Motor neuron (in vitro differentiated cells): ENCODE data around the gene SEC14L2. TPM values are rescaled to one million over a fixed set of nuclear protein-coding genes. Genes with fewer than 3 reads are reported as not detected.

Experiments used
- ATAC-seq, 8 experiments: fragments of 200-7000 bp; cut with Tn5 transposase; replicated peaks in 6 of 8; 2 replicates each; pipeline ENCODE4 v1.8.0; 2021; ENCODE audit warnings: mild to moderate bottlenecking in 8 of 8, moderate library complexity in 8 of 8
- H3K27ac ChIP-seq, 2 donors: fragments of 250-450 bp; sonication (Bioruptor Pico); 2 replicates each; pipeline ENCODE4 v1.9.0; 2021; ENCODE audit warnings: antibody characterized with exemption in 2 of 2, mild to moderate bottlenecking in 2 of 2, moderate library complexity in 1 of 2
- H3K4me1 ChIP-seq, 2 donors: fragments of 250-450 bp; sonication (Bioruptor Pico); replicated peaks in 1 of 2; 2 replicates each; pipeline ENCODE4 v1.6.1; 2021; ENCODE audit warnings: antibody characterized with exemption in 2 of 2, mild to moderate bottlenecking in 2 of 2, moderate library complexity in 1 of 2
- H3K4me3 ChIP-seq, 5 donors: fragments of 250-450 bp; sonication (Bioruptor Pico); 2 replicates each; pipeline ENCODE4 v1.9.0; 2021; ENCODE audit warnings: antibody characterized with exemption in 5 of 5, mild to moderate bottlenecking in 5 of 5, moderate library complexity in 4 of 5
- WGBS, 10 experiments: fragments of 450-650 bp; shearing (Covaris generic); methylation state at CpG; one replicate each; pipeline ENCODE4 v1.0.0; 2022; 5-methylcytosine and 5-hydroxymethylcytosine counted together
- in situ Hi-C, 9 experiments: fragments of 400-800 bp; cut with MboI; loops; one replicate each; pipeline ENCODE4 v1.15.0; 2021; ENCODE audit warnings: low sequenced_read_pairs in 9 of 9, low pct_unique_long_range_greater_than_20kb in 2 of 9; ENCODE audit not compliant: unreplicated experiment in 9 of 9
- total RNA-seq, 8 experiments: library from RNA; unstranded; fragments of 300-600 nt; gene quantifications; 2 replicates each; pipeline versions ENCODE4 v1.2.3 to v1.2.4, GENCODE V29; 2022

Gene SEC14L2
- total RNA-seq, 8 experiments from 2014 or later: 2.0 to 17.3 (median 7.5) TPM

DNA sequence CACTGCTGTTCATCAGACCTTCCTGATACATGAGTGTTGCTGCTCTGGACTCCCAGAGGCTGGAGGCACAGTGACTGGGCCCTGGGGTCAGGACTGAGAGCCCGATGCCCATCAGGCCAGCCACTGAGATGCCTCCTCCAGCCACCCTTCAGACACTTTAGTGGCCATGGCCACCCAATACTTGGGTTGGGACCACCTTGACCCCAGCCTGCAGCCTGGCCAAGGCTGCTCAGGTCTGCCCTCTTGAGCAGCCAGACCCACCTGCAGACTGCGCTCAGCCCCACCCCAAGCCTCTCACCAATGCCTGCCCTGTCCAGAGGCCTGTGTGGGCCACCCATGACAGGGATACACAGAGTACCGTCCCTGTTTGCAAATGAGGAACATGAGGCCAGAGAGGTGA, 13.8 kb upstream of the SEC14L2 start:
- peaks cover 3 to 7% of the 10 kb centered on the region in 2 donors for H3K4me1 ChIP-seq
- H3K27ac ChIP-seq: no peak overlapping the region
- in situ Hi-C loops: loop anchor here in 4 of 9 experiments (25.0 kb wide), 1 partner anchor 271 kb away; no protein-coding TSS in a partner anchor
- 50 to 100% (median 100%) methylated on average over 1 to 2 of the region's 3 CpGs; no CpG with 5 or more reads in 5 of the 10 experiments for WGBS, 10 experiments
- ATAC-seq: no peak
- no peak overlapping the region for H3K4me3 ChIP-seq

DNA sequence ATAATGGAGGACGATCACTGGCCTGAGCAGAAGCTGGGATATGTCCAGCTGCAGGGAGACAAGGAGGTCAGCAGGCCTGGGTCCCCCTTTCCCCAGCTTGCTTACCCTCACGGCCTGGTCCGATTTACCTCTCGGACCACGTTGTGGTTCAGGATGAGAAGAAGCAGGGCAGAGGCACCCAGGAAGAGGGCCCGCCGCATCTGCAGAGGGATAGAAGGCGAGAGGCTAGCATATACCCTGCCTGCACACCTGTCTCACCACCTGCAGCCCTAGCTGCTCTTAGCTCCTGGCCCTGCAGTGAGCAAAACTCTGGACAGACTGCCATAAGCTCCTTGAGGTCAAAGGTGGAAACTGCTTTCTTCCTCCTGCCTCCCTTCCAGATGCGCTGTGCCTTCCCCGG, 10.9 kb upstream of the SEC14L2 start:
- Histone ChIP-seq H3K4me1 (peaks cover 3 to 7% of the 10 kb centered on the region in 2 donors), H3K27ac (no peak overlapping the region), H3K4me3 (no peak overlapping the region)
- WGBS, 10 experiments: 96 to 100% (median 98%) methylated on average over 1 to 5 of the region's 10 CpGs; no CpG with 5 or more reads in 6 of the 10 experiments
- in situ Hi-C loops: loop anchor here in 4 of 9 experiments (25.0 kb wide), 1 partner anchor 274 kb away; no protein-coding TSS in a partner anchor
- ATAC-seq: no peak

DNA sequence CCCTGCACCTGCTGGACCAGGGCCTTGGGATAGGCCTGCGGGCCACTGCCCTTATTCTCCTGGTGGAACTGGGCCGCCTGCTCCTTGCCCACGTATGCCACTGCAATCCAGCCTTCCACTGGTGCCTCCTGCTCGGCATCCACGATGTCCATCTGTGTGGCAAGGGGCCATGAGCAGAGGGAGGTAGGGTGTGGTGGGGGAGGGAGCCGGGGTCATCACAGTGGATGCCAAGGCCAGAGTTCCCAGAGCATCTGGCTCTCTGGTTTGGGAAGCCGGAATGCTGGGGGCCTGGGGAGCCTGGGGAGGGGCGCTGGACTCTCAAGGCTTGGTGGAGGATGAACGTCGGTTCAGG, 10.2 kb upstream of the SEC14L2 start:
- Histone ChIP-seq H3K4me3 (peak overlapping the region; percentile 57 to 99 (median 85)), H3K27ac (peak overlapping the region; percentile 80), H3K4me1 (peaks cover 3 to 12% of the 10 kb centered on the region in 2 donors)
- ATAC-seq: peak in 6 of 8 experiments; percentile 3 to 15 (median 8)
- 0 to 20% (median 20%) methylated on average over 2 to 5 of the region's 10 CpGs; no CpG with 5 or more reads in 7 of the 10 experiments for WGBS, 10 experiments
- in situ Hi-C loops: loop anchor here in 4 of 9 experiments (25.0 kb wide), 1 partner anchor 274 kb away; no protein-coding TSS in a partner anchor

DNA sequence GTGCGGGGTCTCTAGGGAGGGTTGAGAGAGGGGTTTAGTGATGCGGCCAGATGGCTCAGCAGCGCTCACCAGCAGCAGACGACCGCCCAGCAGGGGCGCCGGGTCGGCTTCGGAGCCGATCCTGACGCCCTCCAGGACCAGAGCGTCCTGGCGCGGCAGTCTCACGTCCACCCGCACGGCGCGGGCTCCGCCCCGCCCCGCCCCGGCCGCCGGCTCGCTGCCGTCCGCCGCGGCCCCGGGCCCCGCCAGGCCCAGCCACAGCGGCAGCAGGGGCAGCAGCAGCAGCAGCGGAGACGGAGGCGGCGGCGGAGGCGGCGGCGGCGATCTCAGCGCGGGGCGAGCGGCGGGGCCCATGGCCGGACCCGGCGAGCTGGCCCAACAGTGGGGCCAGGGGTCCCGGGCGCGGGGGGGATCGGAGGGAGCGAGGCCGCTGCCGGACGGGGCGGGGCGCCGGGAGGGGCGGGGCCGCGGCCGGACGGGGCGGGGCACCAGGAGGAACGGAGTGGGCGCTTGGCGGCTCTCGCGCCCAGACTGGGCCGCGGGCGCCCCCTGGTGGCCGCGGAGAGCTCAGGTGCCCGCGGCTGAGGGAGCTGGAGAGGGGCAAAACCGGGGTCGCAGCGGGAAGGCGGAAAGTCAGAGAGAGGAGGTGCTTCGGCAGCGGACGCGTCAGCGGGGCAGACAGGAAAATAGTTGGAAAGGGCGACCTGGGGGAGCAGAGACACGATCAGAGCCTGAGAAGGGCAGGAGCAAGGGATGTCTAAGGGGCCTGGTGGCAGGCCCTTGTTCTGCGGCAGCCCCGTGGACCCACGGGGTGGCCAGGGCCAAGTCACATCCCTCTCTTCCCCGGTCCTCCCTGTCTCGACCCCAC, 9.6 kb upstream of the SEC14L2 start, which contains the start of gene RNF215:
TSS of gene RNF215 (minus strand) at position 452 of the 868 bp plus-strand sequence. CDS start at position 354, 98 bp downstream.
- Histone ChIP-seq H3K4me3 (peak within 1 kb of the TSS; percentile 57 to 99 (median 85)), H3K27ac (peak within 1 kb of the TSS; percentile 80), H3K4me1 (peaks cover 3 to 12% of the 10 kb centered on the region in 2 donors)
- ATAC-seq: peak; percentile 85 to 94 (median 88)
- WGBS, 10 experiments: 2 to 7% methylated on average over 6 to 9 of the region's 95 CpGs; no CpG with 5 or more reads in 8 of the 10 experiments
- in situ Hi-C loops: loop anchor here in 4 of 9 experiments (25.0 kb wide), 1 partner anchor 275 kb away; no protein-coding TSS in a partner anchor

DNA sequence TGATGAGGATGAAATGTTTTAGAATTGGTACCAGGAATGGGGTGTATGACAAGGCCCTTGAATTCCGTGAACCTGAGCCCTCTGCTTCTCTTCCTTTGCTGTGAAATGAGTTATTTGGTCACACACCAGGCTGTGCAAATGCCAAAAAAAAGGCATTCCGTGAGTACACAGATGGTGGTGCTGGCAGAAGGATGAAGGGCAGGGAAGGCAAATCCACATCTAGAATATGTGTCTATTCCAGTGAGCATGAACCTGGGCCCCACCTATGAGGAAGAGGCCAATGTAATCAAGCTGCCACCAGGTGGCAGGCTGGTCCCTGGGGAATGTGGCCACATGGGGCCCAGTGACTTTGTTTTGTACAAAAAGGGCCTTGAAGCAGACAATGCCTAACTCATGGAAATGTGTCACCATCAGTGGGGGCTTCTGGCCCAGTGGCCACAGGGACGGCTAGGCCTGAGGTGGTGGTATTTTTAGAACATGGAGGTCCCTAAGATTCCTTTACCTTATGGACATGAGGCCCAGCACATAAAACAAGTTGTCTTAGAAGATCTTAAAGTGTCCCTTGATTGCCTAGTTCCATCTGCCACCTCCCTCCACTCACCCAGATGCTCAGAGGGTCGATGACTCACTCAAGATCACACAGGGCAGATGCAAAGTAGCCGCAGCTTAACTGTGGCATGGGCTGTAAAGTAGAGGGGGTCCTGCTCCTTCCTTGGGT, 5.7 kb upstream of the SEC14L2 start:
- Histone ChIP-seq H3K4me1 (peaks cover 6 to 16% of the 10 kb centered on the region in 2 donors), H3K4me3 (no peak overlapping the region), H3K27ac (no peak overlapping the region)
- WGBS, 10 experiments: 33 to 100% (median 70%) methylated on average over 1 to 4 of the region's 5 CpGs; no CpG with 5 or more reads in 2 of the 10 experiments
- ATAC-seq: peak in 4 of 8 experiments; percentile 1 to 38 (median 10)
- in situ Hi-C loops: loop anchor here in 4 of 9 experiments (25.0 kb wide), 1 partner anchor 279 kb away; no protein-coding TSS in a partner anchor

GRCh38 chr22:30392661-30393321, 4.0 kb upstream of the SEC14L2 start:
- WGBS, 10 experiments: 20 to 68% (median 40%) methylated on average over 1 to 3 of the region's 9 CpGs; no CpG with 5 or more reads in 7 of the 10 experiments
- H3K27ac ChIP-seq: no peak overlapping the region
- H3K4me3 ChIP-seq: no peak overlapping the region
- in situ Hi-C loops: loop anchor here in 4 of 9 experiments (25.0 kb wide), 1 partner anchor 280 kb away; no protein-coding TSS in a partner anchor
- peaks cover 9 to 14% of the 10 kb centered on the region in 2 donors for H3K4me1 ChIP-seq
- peak in 2 of 8 experiments; percentile 32 to 38 for ATAC-seq

- ATAC-seq: no peak
- Histone ChIP-seq H3K27ac (no peak overlapping the region), H3K4me1 (peaks cover 11 to 19% of the 10 kb centered on the region in 2 donors), H3K4me3 (no peak overlapping the region)
- in situ Hi-C loops: loop anchor here in 4 of 9 experiments (25.0 kb wide), 1 partner anchor 281 kb away; no protein-coding TSS in a partner anchor
- 0 to 100% (median 80%) methylated on average over 1 to 4 of the region's 7 CpGs; no CpG with 5 or more reads in 3 of the 10 experiments for WGBS, 10 experiments
Measured at GRCh38 chr22:30393322-30393680, 3.5 kb upstream of the SEC14L2 start.

DNA sequence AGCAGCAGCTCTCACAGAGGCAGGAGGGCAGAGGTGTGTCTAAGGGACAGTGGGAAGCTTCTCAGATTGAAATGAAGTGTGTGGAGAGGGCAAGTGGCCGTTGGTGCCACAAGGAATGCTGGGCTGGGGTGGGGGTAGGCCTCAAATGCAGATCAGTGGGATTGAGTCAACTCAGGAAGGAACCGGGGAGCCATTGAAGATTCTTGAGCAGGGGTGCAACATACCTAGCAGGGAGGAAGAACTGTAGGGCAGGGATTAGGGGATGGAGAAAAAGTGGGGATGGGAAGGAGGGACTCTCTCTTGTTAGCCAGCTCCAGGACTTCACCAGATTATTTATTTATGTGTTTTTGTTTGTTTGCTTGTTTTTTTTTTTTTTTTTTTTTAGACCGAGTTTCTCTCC, 2.9 kb upstream of the SEC14L2 start:
- in situ Hi-C loops: loop anchor here in 4 of 9 experiments (25.0 kb wide), 1 partner anchor 282 kb away; no protein-coding TSS in a partner anchor
- Histone ChIP-seq H3K4me3 (no peak overlapping the region), H3K4me1 (peaks cover 11 to 19% of the 10 kb centered on the region in 2 donors), H3K27ac (no peak overlapping the region)
- 50 to 100% (median 83%) methylated on average over 1 to 3 of the region's 3 CpGs; no CpG with 5 or more reads in 3 of the 10 experiments for WGBS, 10 experiments
- ATAC-seq: no peak

GRCh38 chr22:30397656-30398635, 1.1 kb downstream of the SEC14L2 start:
- 0 to 100% (median 33%) methylated on average over 1 to 3 of the region's 11 CpGs; no CpG with 5 or more reads in 3 of the 10 experiments for WGBS, 10 experiments
- in situ Hi-C loops: loop anchor here in 4 of 9 experiments (25.0 kb wide), 1 partner anchor 286 kb away; no protein-coding TSS in a partner anchor

GRCh38 chr22:30398685-30399680, 2.2 kb downstream of the SEC14L2 start:
- Histone ChIP-seq H3K4me3 (no peak overlapping the region), H3K27ac (no peak overlapping the region), H3K4me1 (peaks cover 7 to 8% of the 10 kb centered on the region in 2 donors)
- in situ Hi-C loops: loop anchor here in 4 of 9 experiments (25.0 kb wide), 1 partner anchor 287 kb away; no protein-coding TSS in a partner anchor
- 3 to 81% (median 54%) methylated on average over 1 to 17 of the region's 25 CpGs; no CpG with 5 or more reads in 1 of the 10 experiments for WGBS, 10 experiments
- peak in 2 of 8 experiments; percentile 11 to 12 for ATAC-seq

More at GRCh38 chr22:30397656-30398635, 1.1 kb downstream of the SEC14L2 start:
- ATAC-seq: peak in 3 of 8 experiments; percentile 1 to 4 (median 3)
- Histone ChIP-seq H3K4me1 (peaks cover 9% of the 10 kb centered on the region in 2 donors), H3K27ac (no peak overlapping the region), H3K4me3 (peak overlapping the region; percentile 39 to 64 (median 47))
